CD4-positive, alpha-beta T cell treated with Interleukin-6 at 100 ng/mL for 8 hours (primary cell): Measurements from ENCODE around the gene CTTNBP2.

Experiments used
- DNase-seq: peaks from one replicate; pipeline ENCODE4 v3.0.0-alpha.2; 2020; ENCODE audit warnings: mixed read lengths, low spot score

Gene CTTNBP2

GRCh38 chr7:117818232-117818631 lies 55.0 kb downstream of the CTTNBP2 start:
- no peak for DNase-seq

DNA sequence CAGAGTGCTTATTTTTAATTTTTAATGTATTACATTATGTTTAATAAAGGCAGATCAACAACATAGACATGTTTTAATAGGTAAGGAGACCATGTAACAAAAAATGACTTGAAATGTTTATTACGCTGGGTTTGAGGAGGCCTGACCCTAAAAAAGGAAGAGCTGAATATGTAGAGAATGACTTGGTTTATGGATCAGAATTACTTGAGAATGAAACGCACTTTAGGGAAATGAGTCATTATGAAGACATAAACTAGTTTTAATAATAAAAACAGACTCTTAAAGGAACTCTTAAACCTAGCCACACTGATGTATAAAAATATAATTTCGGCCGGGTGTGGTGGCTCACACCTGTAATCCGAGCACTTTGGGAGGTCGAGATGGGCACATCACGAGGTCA lies 56.5 kb downstream of the CTTNBP2 start:
- DNase-seq, result no peak

DNA sequence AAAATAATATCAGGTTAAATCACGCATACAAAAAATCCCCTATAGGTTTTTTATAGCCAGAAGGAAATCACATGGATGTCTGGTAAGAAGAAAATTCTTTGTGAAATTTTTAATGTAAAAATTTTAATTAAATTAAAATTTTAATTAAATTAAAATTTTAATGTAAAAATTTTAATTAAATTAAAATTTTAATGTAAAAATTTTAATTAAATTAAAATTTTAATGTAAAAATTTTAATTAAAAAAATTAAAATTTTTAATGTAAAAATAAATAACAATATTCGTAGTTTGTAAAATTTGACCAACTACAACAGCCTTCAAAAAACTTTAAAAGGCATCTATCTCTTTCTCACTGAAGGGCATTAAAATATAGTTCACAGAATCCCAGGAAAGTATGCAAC lies 61.5 kb downstream of the CTTNBP2 start:
- DNase-seq, result no peak

DNA sequence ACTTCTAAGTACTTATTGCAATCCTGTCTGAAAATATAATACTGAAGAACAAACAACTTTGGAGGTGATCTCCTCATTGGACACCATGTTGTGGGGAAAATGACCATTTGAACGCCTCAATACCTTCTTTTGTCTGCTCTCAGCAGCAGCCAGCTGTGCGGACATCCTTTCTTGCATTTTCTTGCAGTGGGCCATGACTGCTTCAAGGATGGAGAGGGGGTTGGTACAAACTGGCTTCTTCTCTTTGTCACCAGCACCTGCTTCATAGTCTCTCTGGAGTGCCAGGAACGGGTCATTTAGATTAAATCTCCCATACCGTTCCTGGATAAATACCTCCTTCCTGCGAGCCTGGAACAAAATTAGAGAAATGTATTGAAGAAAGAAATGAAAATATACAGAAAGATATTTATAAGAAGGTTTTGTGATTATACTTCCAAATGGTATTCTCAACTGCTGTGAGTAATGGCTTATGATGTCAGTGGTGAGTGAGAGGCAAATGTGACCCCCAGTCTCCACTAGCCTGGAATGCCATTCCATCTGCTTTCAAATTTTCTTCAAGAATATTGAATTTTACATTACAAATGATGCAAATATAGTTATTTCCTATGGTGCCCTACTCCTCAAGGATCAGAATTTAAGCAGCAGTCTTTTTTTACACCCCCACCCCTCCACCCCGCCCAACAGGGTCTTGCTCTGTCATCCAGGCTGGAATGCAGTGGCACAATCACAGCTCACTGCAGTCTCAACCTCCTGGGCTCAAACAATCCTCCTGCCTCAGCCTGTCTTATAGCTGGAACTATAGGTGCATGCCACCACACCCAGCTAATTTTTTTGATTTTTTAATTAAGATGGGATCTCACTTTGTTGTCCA lies 62.4 kb downstream of the CTTNBP2 start:
- DNase-seq, result no peak

DNA sequence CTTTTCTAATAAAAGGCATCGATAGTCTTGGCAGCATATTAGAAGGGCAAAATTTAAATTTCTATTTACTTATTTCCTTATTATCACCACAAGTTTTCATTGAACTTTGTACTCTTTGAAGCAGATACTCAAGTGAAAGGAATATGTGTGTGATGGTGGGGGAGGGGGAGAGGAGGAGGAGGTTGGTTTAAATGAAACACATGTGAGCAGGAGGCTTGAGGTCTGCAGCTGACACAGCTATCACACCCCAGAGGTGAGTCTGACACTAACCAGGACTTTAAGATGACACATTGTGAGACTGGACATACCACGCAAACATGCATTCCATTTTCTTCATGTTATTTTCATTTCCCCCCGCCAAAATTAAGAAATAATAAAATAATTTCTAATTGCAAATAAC lies 63.3 kb downstream of the CTTNBP2 start:
- no peak for DNase-seq

GRCh38 chr7:117808910-117809705 lies 64.1 kb downstream of the CTTNBP2 start:
- no peak for DNase-seq

- no peak for DNase-seq
Measured at GRCh38 chr7:117808341-117808757, 64.9 kb downstream of the CTTNBP2 start.

DNA sequence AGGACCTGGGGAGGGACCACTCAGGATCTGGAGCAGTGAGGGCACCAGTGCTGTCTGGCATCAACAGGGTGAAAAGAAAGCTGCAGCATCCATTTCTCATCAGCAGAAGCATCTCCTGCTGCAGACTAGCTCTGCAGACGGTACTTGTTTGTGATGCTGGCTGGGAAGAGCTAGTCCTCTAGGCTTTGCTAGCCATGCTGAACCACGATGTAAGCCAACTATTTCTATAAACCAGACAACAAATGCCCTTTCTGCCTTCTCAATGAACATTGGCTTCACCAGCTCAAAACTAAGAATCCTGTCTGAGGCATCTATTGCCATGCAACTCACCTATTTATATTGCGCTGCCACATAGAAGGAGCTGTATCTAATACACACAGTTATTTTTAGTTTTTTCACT lies 65.6 kb downstream of the CTTNBP2 start:
- DNase-seq, result no peak

DNA sequence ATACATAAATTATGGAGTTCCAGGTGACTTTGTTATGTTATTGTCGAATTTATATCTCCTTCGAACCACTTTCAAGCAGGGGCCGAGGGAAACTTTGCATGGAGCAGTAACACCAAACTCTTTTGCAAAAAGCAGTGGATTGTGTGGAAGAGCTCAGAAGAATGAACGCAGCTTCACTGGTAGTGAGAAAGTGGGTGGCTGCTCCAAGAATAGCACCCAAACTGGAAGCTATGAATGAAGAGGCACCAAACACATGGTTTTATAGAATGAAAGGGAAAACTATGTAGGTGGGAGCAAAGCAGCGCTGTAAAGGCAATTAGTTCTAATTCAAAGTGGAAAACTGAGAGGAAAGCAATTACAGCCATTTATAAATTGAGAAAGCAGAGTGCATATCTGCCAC lies 67.2 kb downstream of the CTTNBP2 start:
- no peak for DNase-seq

- no peak for DNase-seq
Measured at GRCh38 chr7:117805241-117805640, 68.0 kb downstream of the CTTNBP2 start.

- DNase-seq, result no peak
Measured at GRCh38 chr7:117803476-117803875, 69.8 kb downstream of the CTTNBP2 start.

DNA sequence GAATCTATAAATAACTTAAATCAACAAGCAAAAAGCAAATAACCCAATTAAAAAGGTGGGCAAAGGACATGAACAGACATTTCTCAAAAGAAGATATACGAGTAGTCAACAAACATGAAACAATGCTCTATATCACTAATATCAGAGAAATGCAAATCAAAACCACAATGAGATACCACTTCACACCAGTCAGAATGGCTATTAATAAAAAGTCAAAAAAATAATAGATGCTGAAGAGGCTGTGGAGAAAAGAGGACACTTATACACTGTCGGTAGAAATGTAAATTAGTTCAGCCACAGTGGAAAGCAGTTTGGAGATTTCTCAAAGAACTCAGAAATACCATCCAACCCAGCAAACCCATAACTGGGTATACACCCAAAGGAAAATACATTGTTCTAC lies 70.6 kb downstream of the CTTNBP2 start:
- no peak for DNase-seq

GRCh38 chr7:117800841-117801240 lies 72.4 kb downstream of the CTTNBP2 start:
- DNase-seq, result no peak

- no peak for DNase-seq
Measured at GRCh38 chr7:117800406-117800805, 72.8 kb downstream of the CTTNBP2 start.

- no peak for DNase-seq
Measured at GRCh38 chr7:117796889-117797288, 76.4 kb downstream of the CTTNBP2 start.

DNA sequence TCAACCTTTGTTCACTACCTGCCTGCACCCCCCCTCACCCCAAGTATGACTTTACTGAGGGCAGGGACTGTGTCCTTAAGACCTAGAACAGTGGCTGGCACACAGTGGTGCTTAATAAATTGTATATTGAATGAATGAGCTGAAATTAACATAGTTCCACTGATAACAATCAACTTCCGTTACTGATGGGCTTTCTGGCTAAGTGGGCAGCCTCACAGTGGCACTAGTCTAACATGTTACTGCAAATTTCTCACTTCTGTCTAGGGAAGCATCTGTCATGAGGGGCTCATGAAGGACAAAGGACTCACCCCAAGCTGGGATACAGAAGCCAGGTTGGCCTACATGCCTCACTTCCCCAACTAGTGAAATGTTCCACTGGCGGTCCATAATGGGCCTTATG lies 79.3 kb downstream of the CTTNBP2 start:
- DNase-seq, result no peak

GRCh38 chr7:117793521-117793920 lies 79.7 kb downstream of the CTTNBP2 start:
- no peak for DNase-seq

DNA sequence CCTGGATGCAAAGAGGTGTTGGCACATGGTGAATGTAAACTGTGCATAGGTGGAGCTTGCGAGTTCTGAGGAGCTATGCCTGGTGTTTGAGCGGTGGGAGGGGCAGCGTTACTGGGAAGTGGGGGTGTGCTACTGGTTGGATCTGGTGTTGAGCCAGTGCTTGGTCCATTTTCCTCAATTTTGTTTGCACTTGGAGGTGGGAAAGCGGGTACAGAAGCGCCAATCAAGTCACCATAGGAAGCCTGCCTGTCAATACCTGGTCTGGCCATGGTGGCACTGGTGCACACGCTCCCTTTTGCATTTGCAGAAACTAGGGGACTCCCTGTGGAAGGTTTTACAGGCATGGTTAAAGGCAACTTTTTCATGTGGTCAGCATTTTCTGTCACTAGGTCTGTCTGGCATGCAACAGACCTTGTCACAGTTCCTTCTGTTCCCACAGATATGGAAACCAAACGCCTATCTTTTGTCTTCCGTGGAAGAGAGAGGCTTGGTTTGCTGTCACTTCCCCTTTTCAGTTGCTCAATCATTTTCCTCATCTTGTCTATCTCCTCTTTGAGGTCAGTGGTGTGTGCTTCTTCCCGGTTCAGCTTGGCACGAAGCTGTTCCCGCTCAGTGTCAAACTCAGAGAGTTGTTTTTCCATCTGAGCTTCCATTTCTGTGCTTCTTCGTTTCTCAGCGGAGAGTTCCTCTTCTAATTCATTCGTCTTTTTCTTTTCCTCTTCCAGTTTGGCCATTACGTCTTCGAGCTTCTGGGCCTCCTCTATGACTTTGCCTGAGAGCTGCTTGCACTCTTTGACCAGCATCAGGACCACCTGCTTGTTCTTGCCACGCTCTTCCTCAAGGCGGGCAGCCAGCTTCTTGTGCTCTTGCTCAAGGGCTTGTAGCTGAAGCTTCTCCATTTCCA lies 81.1 kb downstream of the CTTNBP2 start:
- no peak for DNase-seq

- DNase-seq, result no peak
Measured at GRCh38 chr7:117790731-117791130, 82.5 kb downstream of the CTTNBP2 start.

- DNase-seq, result no peak
Measured at GRCh38 chr7:117790251-117790650, 83.0 kb downstream of the CTTNBP2 start.

GRCh38 chr7:117785431-117785830 lies 87.8 kb downstream of the CTTNBP2 start:
- DNase-seq, result no peak

DNA sequence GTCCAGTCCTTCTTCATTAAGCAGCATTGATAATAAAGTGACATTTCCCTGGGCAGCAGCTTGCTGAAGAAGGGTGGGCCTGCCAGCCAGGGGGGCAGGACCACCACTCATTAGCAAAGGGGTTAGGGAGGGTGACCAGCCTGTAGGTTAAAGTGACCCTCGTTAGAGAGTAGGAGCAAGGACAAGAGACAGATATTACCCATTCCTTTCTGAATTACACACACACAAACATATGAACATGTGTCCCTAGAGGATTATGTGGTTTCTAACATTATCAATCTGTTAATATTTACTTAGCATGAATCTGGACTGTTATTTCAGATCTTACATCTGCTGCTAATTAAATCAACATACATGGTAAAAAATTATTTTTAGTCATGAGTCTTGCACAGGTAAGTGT lies 88.9 kb downstream of the CTTNBP2 start:
- no peak for DNase-seq
